ENCODE data around the gene HNRNPUL1. TPM values are rescaled to one million over a fixed set of nuclear protein-coding genes. Genes with fewer than 3 reads are reported as not detected.

Gene HNRNPUL1
- polyA plus RNA-seq, 5 donors: 195 to 226 (median 213) TPM

GRCh38 chr19:41232686-41233085, 31.5 kb upstream of the HNRNPUL1 start:
- DNase-seq: no peak

GRCh38 chr19:41233748-41234240, 30.4 kb upstream of the HNRNPUL1 start:
- DNase-seq: no peak

GRCh38 chr19:41234512-41235168, 29.5 kb upstream of the HNRNPUL1 start:
- DNase-seq: no peak

GRCh38 chr19:41235480-41235879, 28.7 kb upstream of the HNRNPUL1 start:
- no peak for DNase-seq

DNA sequence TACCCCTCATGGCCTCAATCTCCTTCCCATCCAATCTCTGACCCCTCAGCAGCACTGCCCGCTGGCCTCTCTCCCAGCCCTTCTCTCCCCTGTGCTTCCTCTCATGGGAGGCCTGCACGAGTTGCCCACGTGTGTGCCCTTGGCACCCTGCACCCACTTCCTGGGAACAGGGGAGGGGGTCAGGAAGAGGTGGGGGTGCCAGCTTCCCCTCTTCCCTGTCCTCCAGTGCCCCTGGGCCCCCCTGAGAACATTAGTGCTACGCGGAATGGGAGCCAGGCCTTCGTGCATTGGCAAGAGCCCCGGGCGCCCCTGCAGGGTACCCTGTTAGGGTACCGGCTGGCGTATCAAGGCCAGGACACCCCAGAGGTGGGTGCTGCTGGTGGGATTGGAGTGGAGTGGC, 25.9 kb upstream of the HNRNPUL1 start:
- DNase-seq: no peak

DNA sequence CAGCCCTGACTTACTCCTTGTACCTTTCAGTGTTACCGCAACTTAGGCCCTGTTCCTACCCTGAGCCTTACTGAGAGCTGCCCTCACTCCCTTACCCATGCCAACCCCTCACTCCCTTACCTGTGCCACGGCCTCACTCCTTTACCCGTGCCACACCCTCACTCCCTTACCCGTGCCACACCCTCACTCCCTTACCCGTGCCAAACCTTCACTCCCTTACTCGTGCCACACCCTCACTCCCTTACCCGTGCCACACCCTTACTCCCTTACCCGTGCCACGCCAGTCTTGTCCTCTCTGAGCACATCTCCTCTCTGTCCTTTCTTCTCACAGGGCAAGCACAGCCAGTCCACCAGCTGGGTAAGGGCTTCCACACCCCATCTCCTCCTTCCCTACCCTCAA, 24.8 kb upstream of the HNRNPUL1 start:
- no peak for DNase-seq

DNA sequence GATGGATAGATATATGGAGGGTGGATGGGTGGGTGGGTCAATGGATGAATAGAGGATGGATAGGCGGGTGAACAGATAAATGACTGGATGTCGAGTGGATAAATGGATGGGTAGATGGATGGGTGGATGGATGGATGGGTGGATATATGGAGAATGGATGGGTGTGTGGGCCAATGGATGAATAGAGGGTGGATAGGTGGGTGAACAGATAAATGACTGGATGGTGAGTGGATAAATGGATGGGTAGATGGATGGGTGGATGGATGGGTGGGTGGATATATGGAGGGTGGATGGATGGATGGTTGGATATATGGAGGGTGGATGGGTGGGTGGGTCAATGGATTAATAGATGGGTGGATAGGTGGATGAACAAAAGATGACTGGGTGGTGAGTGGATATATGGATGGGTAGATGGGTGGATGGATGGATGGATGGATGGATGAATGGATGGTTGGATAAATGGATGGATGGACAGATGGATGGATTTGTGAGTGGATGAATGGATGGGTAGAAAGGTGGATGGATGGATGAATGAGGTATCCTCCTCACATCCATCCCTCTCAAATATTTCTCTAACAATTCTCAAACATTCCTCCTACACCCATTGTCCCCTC, 24.1 kb upstream of the HNRNPUL1 start:
- no peak for DNase-seq

DNA sequence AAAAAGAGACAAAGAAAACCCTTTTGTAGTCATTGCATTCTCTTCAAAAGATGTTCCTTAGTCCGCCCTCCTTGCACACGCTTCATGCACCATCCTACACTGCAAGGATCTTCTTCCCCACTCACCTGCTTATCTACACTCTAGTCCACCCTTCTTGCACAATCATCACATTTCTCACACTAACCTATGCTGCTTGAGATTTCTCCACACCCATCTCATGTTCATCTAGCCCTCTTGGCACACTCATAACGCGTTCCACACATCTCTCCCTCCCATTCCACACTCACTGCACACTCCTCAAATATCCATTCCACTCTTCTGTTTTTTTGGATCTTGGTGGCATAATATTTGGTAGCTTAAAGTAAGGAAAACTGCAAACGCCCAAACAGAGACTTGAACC, 22.3 kb upstream of the HNRNPUL1 start:
- DNase-seq: no peak

- no peak for DNase-seq
Observed at GRCh38 chr19:41244117-41244516, 20.1 kb upstream of the HNRNPUL1 start.

GRCh38 chr19:41245843-41246242, 18.3 kb upstream of the HNRNPUL1 start:
- DNase-seq: no peak

- no peak for DNase-seq
Observed at GRCh38 chr19:41248895-41249294, 15.3 kb upstream of the HNRNPUL1 start.

DNA sequence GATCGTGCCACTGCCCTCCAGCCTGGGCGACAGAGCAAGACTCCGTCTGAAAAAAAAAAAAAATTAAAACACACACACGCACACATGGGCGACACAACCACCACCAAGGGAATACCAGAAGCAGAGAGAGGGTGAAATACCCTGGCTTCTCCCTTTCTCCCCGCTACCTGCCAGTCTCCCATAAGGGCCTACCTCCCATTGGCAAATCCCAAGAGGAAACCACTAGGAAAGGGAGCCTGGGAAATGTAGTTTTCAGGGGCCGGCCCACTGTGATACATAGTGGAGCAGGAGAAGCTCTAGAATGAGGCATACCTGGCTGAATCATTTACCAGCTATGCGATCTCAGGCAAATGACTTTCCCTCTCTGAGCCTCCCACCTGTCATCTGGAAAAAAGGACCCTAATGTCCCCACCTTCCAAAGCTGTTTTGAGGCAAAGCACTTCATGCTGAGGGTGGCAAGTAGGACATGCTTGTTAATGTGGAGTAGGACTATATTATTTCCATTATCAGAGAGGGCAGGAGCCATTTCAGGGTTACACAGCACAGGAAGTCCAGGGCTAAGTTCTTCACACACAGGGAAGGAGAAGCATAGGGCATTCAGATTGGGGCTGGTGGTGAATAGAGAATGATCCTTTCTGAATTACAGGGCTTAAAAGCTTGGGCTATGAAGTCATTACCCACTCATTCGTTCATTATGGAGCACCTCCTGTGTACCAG, 14.3 kb upstream of the HNRNPUL1 start:
- no peak for DNase-seq

- no peak for DNase-seq
Observed at GRCh38 chr19:41253660-41254059, 10.5 kb upstream of the HNRNPUL1 start.

- DNase-seq: no peak
Observed at GRCh38 chr19:41255171-41255570, 9.0 kb upstream of the HNRNPUL1 start.

DNA sequence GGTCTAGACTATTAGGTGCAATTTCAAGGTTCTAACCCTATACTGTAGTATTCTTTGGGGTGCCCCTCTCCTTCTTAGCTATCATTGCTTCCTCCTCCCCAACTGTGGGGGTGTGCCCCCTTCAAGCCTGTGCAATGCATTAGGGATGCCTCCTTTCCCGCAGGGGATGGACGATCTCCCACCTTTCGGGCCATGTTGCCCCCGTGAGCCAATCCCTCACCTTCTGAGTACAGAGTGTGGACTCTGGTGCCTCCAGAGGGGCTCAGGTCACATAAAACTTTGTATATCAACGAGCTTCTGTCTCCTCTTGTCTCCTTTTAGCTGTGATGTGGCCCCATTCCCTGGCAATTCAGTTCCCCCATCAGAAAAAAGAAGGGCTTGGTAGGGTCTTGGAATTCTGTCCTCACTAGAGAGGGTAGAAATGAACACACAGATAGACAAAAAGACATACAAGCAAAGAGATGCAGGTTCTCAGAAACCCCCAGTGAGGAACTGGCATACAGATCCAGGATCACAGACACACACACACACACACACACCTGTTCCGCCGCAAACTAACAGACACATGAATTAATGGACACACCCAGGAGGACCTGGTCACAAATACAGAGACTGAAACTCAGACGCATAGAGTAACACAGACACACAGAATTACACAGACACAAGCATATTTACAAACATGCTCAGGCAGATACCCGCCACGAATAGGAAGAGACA, 2.5 kb upstream of the HNRNPUL1 start:
- DNase-seq: no peak

- peak in 1 of 2 donors; percentile 67 for DNase-seq
Observed at GRCh38 chr19:41263042-41263849, 926 bp upstream of the HNRNPUL1 start.

DNA sequence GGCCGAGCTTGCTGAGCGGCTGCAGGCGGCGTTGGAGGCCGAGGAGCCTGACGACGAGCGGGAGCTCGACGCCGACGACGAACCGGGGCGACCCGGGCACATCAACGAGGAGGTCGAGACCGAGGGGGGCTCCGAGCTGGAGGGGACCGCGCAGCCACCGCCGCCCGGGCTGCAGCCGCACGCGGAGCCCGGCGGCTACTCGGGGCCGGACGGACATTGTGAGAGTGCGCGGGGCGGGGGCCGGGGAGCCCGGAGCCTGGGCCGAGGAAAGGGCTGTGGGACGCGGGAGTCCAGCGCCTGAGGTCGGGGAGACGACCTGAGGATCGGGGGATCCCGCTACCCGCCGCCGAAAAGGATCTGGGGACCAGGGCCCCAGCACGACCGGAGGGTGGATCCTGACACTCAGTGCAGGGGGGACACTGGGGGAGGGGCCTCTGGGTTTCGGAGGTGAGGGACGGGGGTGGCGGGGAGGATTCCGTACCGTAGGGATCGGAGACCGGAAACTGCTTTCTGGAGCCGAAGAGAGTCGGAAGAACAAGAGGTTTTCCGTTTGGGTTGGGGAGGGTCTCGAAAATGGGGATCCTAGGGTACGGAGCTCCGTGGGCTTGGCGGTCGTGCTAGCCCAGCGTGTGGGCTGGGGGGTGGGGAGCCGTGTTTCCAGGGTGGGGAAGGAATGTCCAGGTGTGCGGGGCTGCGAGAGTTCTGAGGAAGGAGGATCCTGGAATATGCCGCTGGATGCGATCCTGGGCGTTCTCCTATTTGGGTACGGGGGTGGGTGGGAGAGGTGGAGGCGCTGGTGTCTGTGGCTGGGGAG, 616 bp downstream of the HNRNPUL1 start:
- DNase-seq: peak in 1 of 2 donors; percentile 42

GRCh38 chr19:41265395-41266153, 1.4 kb downstream of the HNRNPUL1 start:
- peak; percentile 14 to 15 for DNase-seq

GRCh38 chr19:41269055-41269454, 4.9 kb downstream of the HNRNPUL1 start:
- no peak for DNase-seq

GRCh38 chr19:41269571-41269970, 5.4 kb downstream of the HNRNPUL1 start:
- no peak for DNase-seq

Measured in right lung (tissue), 5 donors.